HFF-Myc (cell line): ENCODE measurements around the gene CCDC81.

ENCODE experiments used
- DNase-seq: peaks from one replicate; pipeline ENCODE4 v3.0.0-alpha.2; 2011; ENCODE audit warnings: low read depth; ENCODE audit errors: extremely low read depth
- H3K4me3 ChIP-seq: replicated peaks from 2 replicates; pipeline ENCODE4 v1.5.1; 2011; ENCODE audit warnings: low read depth, mild to moderate bottlenecking, control low read depth, low read length
- CTCF ChIP-seq: IDR thresholded peaks from 2 replicates; pipeline ENCODE4 v1.5.1; 2012; ENCODE audit warnings: mild to moderate bottlenecking, low read depth, low read length, control low read depth; ENCODE audit errors: missing control alignments

CCDC81 gene

GRCh38 chr11:86386283-86386682 lies 11.6 kb downstream of the CCDC81 start:
- no peak for TF ChIP-seq CTCF
- no peak overlapping the region for H3K4me3 ChIP-seq
- DNase-seq, result no peak

GRCh38 chr11:86386746-86387145 lies 12.1 kb downstream of the CCDC81 start:
- no peak for TF ChIP-seq CTCF
- no peak for DNase-seq
- H3K4me3 ChIP-seq, result no peak overlapping the region

GRCh38 chr11:86388198-86388597 lies 13.5 kb downstream of the CCDC81 start:
- DNase-seq, result no peak

GRCh38 chr11:86390487-86390886 lies 15.8 kb downstream of the CCDC81 start:
- no peak for TF ChIP-seq CTCF
- H3K4me3 ChIP-seq, result no peak overlapping the region
- no peak for DNase-seq

More at GRCh38 chr11:86388198-86388597, 13.5 kb downstream of the CCDC81 start:
- no peak overlapping the region for H3K4me3 ChIP-seq
- TF ChIP-seq CTCF, result no peak

- H3K4me3 ChIP-seq, result no peak overlapping the region
- no peak for DNase-seq
- TF ChIP-seq CTCF, result no peak
Measured at GRCh38 chr11:86395061-86395551, 20.4 kb downstream of the CCDC81 start.

- DNase-seq, result no peak
- no peak for TF ChIP-seq CTCF
- no peak overlapping the region for H3K4me3 ChIP-seq
Measured at GRCh38 chr11:86396396-86396795, 21.7 kb downstream of the CCDC81 start.

GRCh38 chr11:86397351-86397750 lies 22.7 kb downstream of the CCDC81 start:
- TF ChIP-seq CTCF, result no peak
- no peak for DNase-seq
- H3K4me3 ChIP-seq, result no peak overlapping the region
